ENCODE results near the gene PRSS48. TPM values are rescaled to one million over a fixed set of nuclear protein-coding genes. Genes with fewer than 3 reads are reported as not detected.
"Not testable (repeated sequence)": the region's sequence is repeated elsewhere in the genome, so short reads cannot be mapped to it uniquely, and the experiment has no call there.

The PRSS48 gene
- total RNA-seq, 1 donor from 2014 or later, result not detected

GRCh38 chr4:151246742-151247141, 30.2 kb upstream of the PRSS48 start:
- DNase-seq (ENCODE audit: low spot score, unreplicated experiment), result no peak
- H3K27me3 Mint-ChIP-seq, result no peaks in the 10 kb centered on the region

GRCh38 chr4:151247395-151247794, 29.6 kb upstream of the PRSS48 start:
- Mint-ChIP-seq H3K4me3 (ENCODE audit: low read depth) (no peak overlapping the region), H3K9me3 (ENCODE audit: low read depth) (no peaks in the 10 kb centered on the region), H3K4me1 (ENCODE audit: low read depth) (peaks cover 12% of the 10 kb centered on the region), H3K27ac (no peak overlapping the region), H3K36me3 (ENCODE audit: insufficient read depth) (no peaks in the 10 kb centered on the region), H3K27me3 (no peaks in the 10 kb centered on the region)
- TF ChIP-seq CTCF (IDR thresholded peaks at IDR 0.05; ENCODE audit: unreplicated experiment), result no peak
- DNase-seq (ENCODE audit: low spot score, unreplicated experiment), result no peak

More at GRCh38 chr4:151246742-151247141, 30.2 kb upstream of the PRSS48 start:
- H3K9me3 Mint-ChIP-seq (ENCODE audit: low read depth), result no peaks in the 10 kb centered on the region
- no peak overlapping the region for H3K27ac Mint-ChIP-seq
- peaks cover 12% of the 10 kb centered on the region for H3K4me1 Mint-ChIP-seq (ENCODE audit: low read depth)
- TF ChIP-seq CTCF (IDR thresholded peaks at IDR 0.05; ENCODE audit: unreplicated experiment), result no peak
- no peak overlapping the region for H3K4me3 Mint-ChIP-seq (ENCODE audit: low read depth)
- no peaks in the 10 kb centered on the region for H3K36me3 Mint-ChIP-seq (ENCODE audit: insufficient read depth)

GRCh38 chr4:151248519-151248918, 28.4 kb upstream of the PRSS48 start:
- H3K27me3 Mint-ChIP-seq, result no peaks in the 10 kb centered on the region
- no peak overlapping the region for H3K27ac Mint-ChIP-seq
- no peak for TF ChIP-seq CTCF (IDR thresholded peaks at IDR 0.05; ENCODE audit: unreplicated experiment)
- no peaks in the 10 kb centered on the region for H3K9me3 Mint-ChIP-seq (ENCODE audit: low read depth)
- peaks cover 12% of the 10 kb centered on the region for H3K4me1 Mint-ChIP-seq (ENCODE audit: low read depth)
- H3K4me3 Mint-ChIP-seq (ENCODE audit: low read depth), result no peak overlapping the region
- H3K36me3 Mint-ChIP-seq (ENCODE audit: insufficient read depth), result no peaks in the 10 kb centered on the region
- DNase-seq (ENCODE audit: low spot score, unreplicated experiment), result no peak

- peaks cover 12% of the 10 kb centered on the region for H3K4me1 Mint-ChIP-seq (ENCODE audit: low read depth)
- peak overlapping the region; percentile 65 for H3K27ac Mint-ChIP-seq
- no peak for DNase-seq (ENCODE audit: low spot score, unreplicated experiment)
- H3K9me3 Mint-ChIP-seq (ENCODE audit: low read depth), result no peaks in the 10 kb centered on the region
- H3K36me3 Mint-ChIP-seq (ENCODE audit: insufficient read depth), result peaks cover under 1% of the 10 kb centered on the region
- no peak overlapping the region for H3K4me3 Mint-ChIP-seq (ENCODE audit: low read depth)
- H3K27me3 Mint-ChIP-seq, result no peaks in the 10 kb centered on the region
- TF ChIP-seq CTCF (IDR thresholded peaks at IDR 0.05; ENCODE audit: unreplicated experiment), result no peak
Observed at GRCh38 chr4:151250706-151251105, 26.3 kb upstream of the PRSS48 start.

GRCh38 chr4:151251603-151252304, 25.2 kb upstream of the PRSS48 start:
- peaks cover 10% of the 10 kb centered on the region for H3K4me1 Mint-ChIP-seq (ENCODE audit: low read depth)
- no peak overlapping the region for H3K27ac Mint-ChIP-seq
- no peak overlapping the region for H3K4me3 Mint-ChIP-seq (ENCODE audit: low read depth)
- H3K36me3 Mint-ChIP-seq (ENCODE audit: insufficient read depth), result peaks cover 3% of the 10 kb centered on the region
- H3K27me3 Mint-ChIP-seq, result no peaks in the 10 kb centered on the region
- H3K9me3 Mint-ChIP-seq (ENCODE audit: low read depth), result no peaks in the 10 kb centered on the region
- no peak for DNase-seq (ENCODE audit: low spot score, unreplicated experiment)
- TF ChIP-seq CTCF (IDR thresholded peaks at IDR 0.05; ENCODE audit: unreplicated experiment), result no peak

GRCh38 chr4:151255226-151255625, 21.7 kb upstream of the PRSS48 start:
- DNase-seq (ENCODE audit: low spot score, unreplicated experiment); H3K27me3 Mint-ChIP-seq; H3K27ac Mint-ChIP-seq; H3K4me1 Mint-ChIP-seq (ENCODE audit: low read depth); H3K9me3 Mint-ChIP-seq (ENCODE audit: low read depth); H3K4me3 Mint-ChIP-seq (ENCODE audit: low read depth); H3K36me3 Mint-ChIP-seq (ENCODE audit: insufficient read depth): not testable (repeated sequence)

GRCh38 chr4:151255680-151256079, 21.3 kb upstream of the PRSS48 start:
- not testable (repeated sequence) for H3K9me3 Mint-ChIP-seq (ENCODE audit: low read depth); H3K27me3 Mint-ChIP-seq; H3K4me1 Mint-ChIP-seq (ENCODE audit: low read depth); H3K36me3 Mint-ChIP-seq (ENCODE audit: insufficient read depth); DNase-seq (ENCODE audit: low spot score, unreplicated experiment); H3K27ac Mint-ChIP-seq; H3K4me3 Mint-ChIP-seq (ENCODE audit: low read depth)
